GM04504 (cell line): ENCODE measurements around the gene CASP3.
"Not testable (repeated sequence)": the region's sequence is repeated elsewhere in the genome, so short reads cannot be mapped to it uniquely, and the experiment has no call there.

Experiments
- DNase-seq: peaks from one replicate; pipeline ENCODE4 v3.0.0-alpha.2; 2012; ENCODE audit warnings: low read depth

The CASP3 gene

DNA sequence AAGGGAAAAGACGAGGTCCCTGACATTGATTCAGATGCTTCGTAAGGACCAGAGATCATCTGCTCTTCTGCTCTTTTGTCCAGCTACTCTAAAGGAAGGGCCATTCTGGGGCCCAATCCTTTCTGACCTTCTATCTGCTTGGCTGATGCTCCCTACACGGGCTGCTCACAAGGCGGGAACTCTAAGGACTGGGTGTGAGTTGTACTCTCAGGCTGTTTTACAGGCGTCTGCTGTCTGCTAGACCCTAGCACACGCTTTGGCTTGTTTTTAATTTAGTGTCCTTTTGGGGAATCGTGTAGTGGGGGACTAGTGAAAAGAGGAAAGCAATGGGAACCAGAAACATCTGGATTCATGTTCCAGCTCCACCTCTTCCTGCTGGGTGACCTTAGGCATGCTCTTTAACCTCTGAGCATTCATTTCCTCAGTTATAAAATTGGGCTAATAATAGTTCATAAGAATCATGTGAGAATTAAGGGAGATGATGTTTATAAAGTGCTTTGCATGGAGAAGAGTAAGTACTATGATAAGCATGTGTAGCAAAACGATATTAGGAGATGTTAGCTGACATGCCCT, 53.1 kb downstream of the CASP3 start:
- DNase-seq, result no peak

DNA sequence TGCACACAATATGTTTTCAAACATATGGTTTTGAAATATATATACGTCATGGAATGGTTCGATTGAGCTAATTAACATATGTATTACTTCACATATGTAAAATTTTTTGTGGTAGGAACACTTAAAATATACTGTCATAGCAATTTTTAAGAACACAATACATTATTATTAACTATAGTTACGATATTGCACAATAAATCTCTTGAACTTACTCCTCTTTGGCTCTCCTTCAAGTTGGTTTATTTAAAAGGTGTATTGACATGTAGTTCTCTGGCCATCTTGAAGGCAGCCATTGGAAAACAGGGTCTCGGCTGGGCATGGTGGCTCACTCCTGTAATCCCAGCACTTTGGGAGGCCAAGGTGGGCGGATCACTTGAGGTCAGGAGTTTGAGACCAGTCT, 53.8 kb downstream of the CASP3 start:
- no peak for DNase-seq

DNA sequence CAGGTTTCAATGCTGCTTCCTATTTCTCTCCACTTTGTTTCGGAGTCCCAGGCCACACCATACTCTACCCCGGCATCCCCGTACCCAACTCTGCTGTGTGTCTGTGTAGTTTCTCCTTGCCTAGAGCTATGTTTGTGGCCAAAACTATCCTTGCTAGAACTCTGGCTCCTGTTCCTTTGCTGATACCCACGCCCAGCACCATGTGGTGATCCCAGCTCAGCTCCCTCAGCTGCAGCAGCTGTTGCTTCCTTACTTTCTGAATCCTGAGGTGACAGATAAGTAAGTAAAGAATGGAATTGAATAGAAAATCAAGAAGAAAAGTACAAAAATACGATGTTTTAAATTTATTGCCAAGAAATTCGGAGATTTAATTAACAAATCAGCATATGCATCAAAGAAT, 55.8 kb downstream of the CASP3 start:
- DNase-seq, result no peak

DNA sequence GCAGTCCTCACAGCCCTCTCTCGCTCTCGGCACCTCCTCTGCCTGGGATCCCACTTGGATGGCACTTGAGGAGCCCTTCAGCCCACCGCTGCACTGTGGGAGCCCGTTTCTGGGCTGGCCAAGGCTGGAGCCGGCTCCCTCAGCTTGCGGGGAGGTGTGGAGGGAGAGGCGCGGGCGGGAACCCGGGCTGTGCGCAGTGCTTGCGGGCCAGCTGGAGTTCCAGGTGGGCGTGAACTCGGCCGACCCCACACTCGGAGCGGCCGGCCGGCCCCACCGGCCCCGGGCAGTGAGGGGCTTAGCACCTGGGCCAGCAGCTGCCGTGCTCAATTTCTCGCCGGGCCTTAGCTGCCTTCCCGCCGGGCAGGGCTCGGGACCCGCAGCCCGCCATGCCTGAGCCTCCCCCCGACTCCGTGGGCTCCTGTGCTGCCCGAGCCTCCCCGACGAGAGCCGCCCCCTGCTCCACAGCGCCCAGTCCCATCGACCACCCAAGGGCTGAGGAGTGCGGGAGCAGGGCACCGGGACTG, 57.4 kb downstream of the CASP3 start:
- not testable (repeated sequence) for DNase-seq

DNA sequence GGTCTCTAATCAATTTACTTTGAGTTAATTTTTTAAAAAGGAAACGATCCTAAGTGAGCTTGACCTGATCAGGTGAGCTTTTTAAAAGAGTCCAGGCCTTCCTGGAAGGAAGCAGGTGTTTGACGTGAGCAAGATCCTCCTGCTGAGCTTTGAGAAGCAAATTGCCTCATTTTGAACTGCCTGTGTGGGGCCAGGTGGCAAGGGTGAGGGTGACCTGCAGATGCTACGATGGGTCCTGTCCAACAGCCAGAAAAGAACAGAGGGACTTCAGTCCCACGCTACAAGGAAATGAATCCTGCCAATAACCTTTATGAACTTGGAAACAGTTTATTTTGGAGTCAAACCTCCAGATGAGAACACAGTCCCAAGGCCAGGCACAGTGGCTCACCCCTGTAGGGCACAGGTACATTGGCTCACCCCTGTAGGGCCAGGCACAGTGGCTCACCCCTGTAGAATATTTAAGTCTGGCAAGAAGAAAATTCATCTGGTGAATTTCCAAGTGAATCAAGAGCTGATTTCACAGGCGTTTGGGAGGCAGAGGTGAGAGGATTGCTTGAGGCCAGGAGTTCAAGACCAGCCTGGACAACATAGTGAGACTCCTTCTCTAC, 58.1 kb downstream of the CASP3 start:
- no peak for DNase-seq

DNA sequence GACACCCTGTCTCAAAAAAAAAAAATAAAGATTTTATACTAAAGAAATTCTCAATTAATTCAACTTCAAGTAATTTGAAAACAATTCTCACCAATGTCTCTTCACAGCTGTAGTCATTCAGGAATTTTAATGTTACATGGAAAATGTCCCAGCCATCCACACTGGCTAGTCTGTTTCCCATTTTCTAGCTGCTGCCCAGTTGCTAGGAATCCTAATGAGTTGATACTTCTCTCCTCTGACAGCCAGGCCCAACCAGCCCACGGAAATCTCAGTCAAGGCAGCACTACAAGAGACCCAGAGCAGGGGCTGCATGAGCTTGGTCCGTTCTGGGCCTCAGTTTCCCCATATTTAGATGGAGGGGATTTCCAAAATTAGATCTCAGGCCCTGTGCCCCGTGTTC, 59.1 kb downstream of the CASP3 start:
- DNase-seq, result no peak

DNA sequence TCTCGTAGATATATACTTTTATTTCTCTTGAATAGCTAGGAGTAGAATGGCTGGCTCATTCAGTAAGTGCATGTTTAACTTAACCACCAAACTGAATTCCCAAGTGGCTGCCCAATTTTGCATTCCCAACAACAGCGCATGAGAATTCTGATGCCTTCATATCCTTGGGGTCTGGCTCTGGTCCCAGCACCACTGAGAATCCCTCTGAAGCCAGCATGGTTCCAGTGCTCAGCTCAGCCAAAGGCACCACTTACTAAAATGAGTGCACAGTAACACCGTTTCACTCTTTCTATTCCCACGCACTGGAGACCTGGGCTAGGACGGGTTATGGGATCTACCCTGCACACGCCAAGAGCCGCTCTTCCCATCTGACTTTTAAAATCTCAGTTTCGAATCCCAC, 60.4 kb downstream of the CASP3 start:
- DNase-seq, result peak; percentile 7

DNA sequence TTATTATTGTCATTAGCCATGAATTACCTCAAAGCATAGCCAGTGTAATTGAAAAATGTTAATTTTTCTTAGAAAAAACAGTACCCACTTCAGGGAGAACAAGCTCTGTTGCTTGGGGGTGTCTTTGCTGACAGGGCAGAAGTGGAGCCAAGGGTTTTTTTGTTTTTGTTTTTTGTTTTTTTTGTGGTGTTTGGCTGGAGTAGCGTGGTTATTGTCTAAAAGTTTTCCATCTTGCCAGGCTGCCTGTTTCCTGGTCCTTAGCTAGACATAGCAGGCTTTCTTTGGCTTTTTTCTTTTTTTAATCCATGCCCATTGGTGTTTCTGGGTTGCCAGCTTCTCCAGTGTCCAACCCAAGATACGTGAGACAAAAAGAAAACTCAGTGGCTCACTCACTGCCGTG, 61.5 kb downstream of the CASP3 start:
- DNase-seq, result no peak

DNA sequence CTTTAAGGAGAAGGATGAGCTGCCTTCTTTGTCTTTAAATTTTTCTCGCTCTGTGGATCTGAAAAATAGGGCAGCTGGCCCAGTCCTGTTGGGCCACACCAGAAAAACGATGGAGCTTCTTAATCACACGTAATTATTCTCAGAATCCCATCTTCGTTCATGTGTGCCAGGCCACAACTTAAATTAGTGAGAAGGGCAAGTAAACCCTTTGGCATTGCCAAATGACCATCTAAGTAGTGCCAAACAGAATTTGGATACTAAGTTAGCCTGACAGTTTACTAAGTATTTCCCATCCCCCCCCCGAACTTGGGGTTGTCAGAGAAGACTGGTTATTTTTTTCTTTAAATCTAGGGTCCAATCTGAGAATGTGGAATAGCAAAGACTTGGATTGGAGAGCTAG, 62.0 kb downstream of the CASP3 start:
- no peak for DNase-seq

DNA sequence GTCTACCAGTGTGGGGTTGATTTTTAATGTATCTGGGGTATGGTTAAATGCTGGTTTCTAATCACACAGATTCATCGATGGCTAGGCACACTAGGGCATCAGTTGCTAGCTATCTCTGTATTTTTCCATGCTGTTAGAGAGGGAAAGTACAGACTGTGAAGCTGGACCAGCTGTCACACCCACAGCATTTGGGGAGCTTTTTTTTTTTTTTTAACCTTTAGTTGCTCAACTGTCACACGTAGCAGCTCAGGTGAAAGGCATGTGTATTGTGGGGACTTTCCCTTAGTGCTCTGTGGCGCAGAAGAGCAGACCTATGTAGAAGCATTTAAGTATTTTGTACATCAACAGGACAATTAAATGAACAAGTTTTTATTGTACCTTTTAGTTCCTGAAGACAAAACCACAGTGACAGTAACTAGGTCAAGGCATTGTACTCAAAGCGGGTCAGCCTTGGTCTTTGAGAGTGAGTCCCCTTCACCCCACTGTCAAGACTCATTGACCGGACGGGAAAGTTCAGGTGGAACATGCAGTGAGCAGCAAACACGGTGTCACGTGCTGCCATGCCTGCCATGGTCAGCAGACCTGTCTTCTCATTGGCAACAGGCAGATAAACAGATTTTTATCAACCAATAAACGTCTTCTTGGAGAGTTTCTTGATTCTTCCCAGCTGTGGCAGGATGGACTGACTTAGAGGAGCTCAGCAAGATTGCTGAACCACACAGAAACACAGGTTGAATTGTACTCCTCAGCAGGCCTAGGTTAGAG, 65.3 kb downstream of the CASP3 start:
- DNase-seq, result no peak
